Measurements from ENCODE around the gene IL33. TPM values are rescaled to one million over a fixed set of nuclear protein-coding genes. Genes with fewer than 3 reads are reported as not detected.

IL33 gene
- total RNA-seq, 1 experiment from 2014 or later: 0.06 TPM

GRCh38 chr9:6216951-6217350 lies 1.3 kb downstream of the IL33 start:
- DNase-seq (ENCODE audit: low read depth): no peak

GRCh38 chr9:6218099-6218502 lies 2.5 kb downstream of the IL33 start:
- DNase-seq (ENCODE audit: low read depth): no peak

- DNase-seq (ENCODE audit: low read depth): no peak
These were observed 3.4 kb downstream of the IL33 start for GRCh38 chr9:6219040-6219439.

GRCh38 chr9:6219981-6220380 lies 4.4 kb downstream of the IL33 start:
- no peak for DNase-seq (ENCODE audit: low read depth)

- DNase-seq (ENCODE audit: low read depth): no peak
These were observed 9.0 kb downstream of the IL33 start for GRCh38 chr9:6224393-6225154.

- DNase-seq (ENCODE audit: low read depth): peak; percentile 19
These were observed 11.1 kb downstream of the IL33 start for GRCh38 chr9:6226696-6227095.

GRCh38 chr9:6229186-6229585 lies 13.6 kb downstream of the IL33 start:
- no peak for DNase-seq (ENCODE audit: low read depth)

- peak; percentile 16 for DNase-seq (ENCODE audit: low read depth)
These were observed 14.0 kb downstream of the IL33 start for GRCh38 chr9:6229619-6230018.

GRCh38 chr9:6230037-6230780 lies 14.6 kb downstream of the IL33 start:
- peak; percentile 67 for DNase-seq (ENCODE audit: low read depth)

GRCh38 chr9:6232336-6232945 lies 16.8 kb downstream of the IL33 start:
- no peak for DNase-seq (ENCODE audit: low read depth)

GRCh38 chr9:6234014-6234413 lies 18.4 kb downstream of the IL33 start:
- no peak for DNase-seq (ENCODE audit: low read depth)

GRCh38 chr9:6237267-6237666 lies 21.7 kb downstream of the IL33 start:
- DNase-seq (ENCODE audit: low read depth): no peak

- DNase-seq (ENCODE audit: low read depth): no peak
These were observed 23.4 kb downstream of the IL33 start for GRCh38 chr9:6239048-6239461.

- no peak for DNase-seq (ENCODE audit: low read depth)
These were observed 24.1 kb downstream of the IL33 start for GRCh38 chr9:6239694-6240093.

- peak; percentile 70 for DNase-seq (ENCODE audit: low read depth)
These were observed 28.1 kb downstream of the IL33 start for GRCh38 chr9:6243746-6244145.

GRCh38 chr9:6247266-6247665 lies 31.7 kb downstream of the IL33 start:
- DNase-seq (ENCODE audit: low read depth): peak; percentile 18

- DNase-seq (ENCODE audit: low read depth): no peak
These were observed 53.3 kb downstream of the IL33 start for GRCh38 chr9:6268826-6269397.

- DNase-seq (ENCODE audit: low read depth): no peak
These were observed 55.3 kb downstream of the IL33 start for GRCh38 chr9:6270896-6271295.

- DNase-seq (ENCODE audit: low read depth): no peak
These were observed 56.1 kb downstream of the IL33 start for GRCh38 chr9:6271508-6272228.

GRCh38 chr9:6272229-6272598 lies 56.6 kb downstream of the IL33 start:
- DNase-seq (ENCODE audit: low read depth): no peak

- DNase-seq (ENCODE audit: low read depth): no peak
These were observed 61.8 kb downstream of the IL33 start for GRCh38 chr9:6277417-6277816.

GRCh38 chr9:6301858-6302257 lies 86.3 kb downstream of the IL33 start:
- DNase-seq (ENCODE audit: low read depth): no peak

All from Daoy (cell line).